HG03469 (cell line): ENCODE data around the gene ACOD1.

Experiments
- ATAC-seq: cut with Tn5 transposase; IDR thresholded peaks from one replicate; pipeline ENCODE4 v1.9.1; 2021; ENCODE audit warnings: mild to moderate bottlenecking, moderate library complexity, moderate number of reproducible peaks; ENCODE audit not compliant: unreplicated experiment

The ACOD1 gene

GRCh38 chr13:76983676-76984075 lies 35.4 kb downstream of the ACOD1 start:
- ATAC-seq, result no peak

- peak; percentile 32 for ATAC-seq
Observed at GRCh38 chr13:76991432-76991795, 43.1 kb downstream of the ACOD1 start.

GRCh38 chr13:76991796-76992547 lies 43.7 kb downstream of the ACOD1 start, which contains the start of gene CLN5:
Gene CLN5 (plus strand): TSS chr13:76992081. CDS start chr13:76992099, 18 bp downstream.
- ATAC-seq, result peak; percentile 97

GRCh38 chr13:76992548-76993001 lies 44.3 kb downstream of the ACOD1 start:
- ATAC-seq, result no peak

DNA sequence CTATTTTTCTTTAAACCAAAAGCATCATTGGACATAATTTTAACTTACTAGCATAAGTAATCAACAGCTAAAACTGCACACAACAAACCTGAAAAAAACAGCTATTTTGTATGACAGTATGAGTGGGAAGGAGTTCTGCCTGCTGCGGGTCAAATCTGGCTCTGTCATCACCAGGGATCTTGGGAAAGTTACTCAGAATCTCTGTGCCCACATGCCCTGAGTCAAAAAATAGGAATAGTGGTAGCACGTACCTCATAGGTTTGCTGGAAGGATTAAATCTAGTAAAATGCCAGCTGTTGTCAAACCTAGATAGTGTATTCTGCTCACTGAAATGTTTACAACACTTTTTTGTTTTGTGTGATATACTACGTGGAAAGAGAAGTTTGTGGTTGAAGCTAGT lies 44.7 kb downstream of the ACOD1 start:
- ATAC-seq, result no peak

DNA sequence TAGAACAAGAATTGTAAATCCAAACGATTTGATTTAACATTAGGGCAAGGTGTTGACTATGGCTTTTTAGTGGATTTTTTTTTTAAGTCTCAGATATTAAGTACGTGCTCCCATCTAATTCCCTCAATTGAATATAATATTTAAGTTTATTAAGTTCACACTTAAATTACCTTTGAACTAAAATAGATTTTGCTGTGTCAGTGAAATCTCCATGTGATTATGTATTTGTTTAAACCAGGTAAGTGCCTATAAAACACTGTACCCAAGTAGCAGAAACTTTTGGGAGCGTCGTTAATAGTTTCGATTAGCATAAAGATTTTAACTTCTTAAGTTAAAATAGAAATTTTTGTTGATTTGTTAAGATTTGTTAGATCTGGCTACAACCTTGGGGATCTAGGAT lies 45.2 kb downstream of the ACOD1 start:
- ATAC-seq, result no peak

GRCh38 chr13:76994281-76994680 lies 46.0 kb downstream of the ACOD1 start:
- ATAC-seq, result no peak

- ATAC-seq, result no peak
Observed at GRCh38 chr13:77000475-77000874, 52.2 kb downstream of the ACOD1 start.

GRCh38 chr13:77001540-77001939 lies 53.2 kb downstream of the ACOD1 start:
- no peak for ATAC-seq

DNA sequence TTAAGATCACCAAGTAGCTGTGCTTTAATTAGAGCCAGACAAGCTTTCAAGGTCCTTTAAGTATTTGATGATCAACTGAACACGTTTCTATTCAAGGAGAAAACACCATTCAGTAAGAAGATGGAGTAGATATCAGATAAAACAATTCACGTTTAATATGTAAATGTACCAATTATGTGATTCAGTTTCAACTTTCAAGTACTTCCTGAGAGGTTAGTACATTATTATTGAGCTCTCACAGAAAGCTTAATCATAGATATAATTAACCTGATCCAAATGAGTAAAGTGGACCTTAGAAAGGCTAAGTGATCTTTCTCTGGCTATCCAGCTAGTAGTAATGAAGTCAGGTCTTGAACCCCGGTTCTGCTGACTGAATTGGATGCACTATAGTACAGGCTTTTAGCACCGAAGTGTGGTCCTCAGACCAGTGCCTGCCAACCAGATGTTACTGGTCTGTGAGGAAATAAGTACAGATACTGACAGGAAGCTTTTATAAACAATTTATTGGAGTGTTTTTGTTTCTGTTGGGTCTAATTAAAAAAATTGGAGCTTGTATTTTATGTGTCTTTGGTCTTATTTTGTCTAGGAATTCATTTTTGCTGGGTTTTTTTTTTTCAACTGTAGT lies 53.8 kb downstream of the ACOD1 start:
- ATAC-seq, result no peak

GRCh38 chr13:77002590-77003190 lies 54.4 kb downstream of the ACOD1 start:
- ATAC-seq, result no peak
